Measurements from ENCODE around the gene ZNF629. TPM values are rescaled to one million over a fixed set of nuclear protein-coding genes. Genes with fewer than 3 reads are reported as not detected.

The ZNF629 gene
- total and polyA plus RNA-seq, 7 donors: 3.0 to 12.1 (median 8.4) TPM

- peak overlapping the region; percentile 89 to 96 (median 92) for H3K27ac ChIP-seq
- no peak for DNase-seq
- intact Hi-C loops (cut with DNase I): loop anchor here (5.0 kb wide), 1 partner anchor 131 kb away; the partner anchor contains the start of gene BCL7C
- H3K9me3 ChIP-seq: no peaks in the 10 kb centered on the region
- H3K36me3 ChIP-seq: peaks cover 25 to 42% (median 32%) of the 10 kb centered on the region in 4 donors
- WGBS, 2 donors: 0 to 1% methylated on average over 64 of the region's 64 CpGs
- no peaks in the 10 kb centered on the region for H3K27me3 ChIP-seq
- peak overlapping the region; percentile 75 to 95 (median 84) for H3K4me3 ChIP-seq
- peaks cover 0 to 33% (median 31%) of the 10 kb centered on the region in 4 donors for H3K4me1 ChIP-seq
- TF ChIP-seq CTCF (IDR thresholded peaks at IDR 0.05) (no peak), POLR2A (IDR thresholded peaks at IDR 0.05) (no peak), EP300 (IDR thresholded peaks at IDR 0.05) (no peak), POLR2AphosphoS5 (IDR thresholded peaks at IDR 0.05) (no peak)
These were observed 25.5 kb downstream of the ZNF629 start for GRCh38 chr16:30761427-30761927.

- H3K36me3 ChIP-seq: peaks cover 18 to 42% (median 27%) of the 10 kb centered on the region in 4 donors
- peak overlapping the region; percentile 89 to 96 (median 92) for H3K27ac ChIP-seq
- H3K4me1 ChIP-seq: peaks cover 0 to 33% (median 31%) of the 10 kb centered on the region in 4 donors
- H3K4me3 ChIP-seq: peak overlapping the region; percentile 75 to 95 (median 84)
- no peak for TF ChIP-seq POLR2A (IDR thresholded peaks at IDR 0.05)
- TF ChIP-seq EP300 (IDR thresholded peaks at IDR 0.05): no peak
- no peak for TF ChIP-seq POLR2AphosphoS5 (IDR thresholded peaks at IDR 0.05)
- no peak for TF ChIP-seq CTCF (IDR thresholded peaks at IDR 0.05)
- WGBS, 2 donors: 27 to 30% methylated on average over 26 of the region's 26 CpGs
- intact Hi-C loops (cut with DNase I): loop anchor here (5.0 kb wide), 1 partner anchor 131 kb away; the partner anchor contains the start of gene BCL7C
- H3K27me3 ChIP-seq: no peaks in the 10 kb centered on the region
- DNase-seq: no peak
- no peaks in the 10 kb centered on the region for H3K9me3 ChIP-seq
These were observed 26.2 kb downstream of the ZNF629 start for GRCh38 chr16:30760577-30761426.

GRCh38 chr16:30760001-30760559, 26.9 kb downstream of the ZNF629 start:
- intact Hi-C loops (cut with DNase I): loop anchor here (5.0 kb wide), 1 partner anchor 132 kb away; the partner anchor contains the start of gene BCL7C
- WGBS, 2 donors: 94 to 95% methylated on average over 7 of the region's 7 CpGs
- H3K36me3 ChIP-seq: peaks cover 11 to 41% (median 20%) of the 10 kb centered on the region in 4 donors
- H3K4me3 ChIP-seq: no peak overlapping the region
- peak; percentile 61 for DNase-seq
- no peaks in the 10 kb centered on the region for H3K27me3 ChIP-seq
- no peaks in the 10 kb centered on the region for H3K9me3 ChIP-seq
- H3K4me1 ChIP-seq: peaks cover 0 to 33% (median 31%) of the 10 kb centered on the region in 4 donors
- TF ChIP-seq POLR2A (IDR thresholded peaks at IDR 0.05) (no peak), CTCF (IDR thresholded peaks at IDR 0.05) (no peak), EP300 (IDR thresholded peaks at IDR 0.05) (no peak), POLR2AphosphoS5 (IDR thresholded peaks at IDR 0.05) (no peak)
- H3K27ac ChIP-seq: no peak overlapping the region

GRCh38 chr16:30758988-30759491, 28.0 kb downstream of the ZNF629 start:
- 69 to 85% methylated on average over 10 of the region's 10 CpGs for WGBS, 2 donors
- peaks cover 4 to 40% (median 15%) of the 10 kb centered on the region in 4 donors for H3K36me3 ChIP-seq
- H3K27me3 ChIP-seq: no peaks in the 10 kb centered on the region
- DNase-seq: peak; percentile 66
- H3K9me3 ChIP-seq: no peaks in the 10 kb centered on the region
- H3K27ac ChIP-seq: peak overlapping the region in 1 of 4 donors; percentile 41
- intact Hi-C loops (cut with DNase I): no loop called here
- peaks cover 0 to 32% (median 27%) of the 10 kb centered on the region in 4 donors for H3K4me1 ChIP-seq
- TF ChIP-seq CTCF (IDR thresholded peaks at IDR 0.05) (no peak), POLR2AphosphoS5 (IDR thresholded peaks at IDR 0.05) (no peak), POLR2A (IDR thresholded peaks at IDR 0.05) (no peak), EP300 (IDR thresholded peaks at IDR 0.05) (no peak)
- H3K4me3 ChIP-seq: no peak overlapping the region
